Stimulated activated CD8-positive, alpha-beta memory T cell treated with anti-CD3 and anti-CD28 coated beads, Interleukin-12 subunit alpha, Interleukin-12 subunit beta, amount 100 ng/mL, for 4 hours (primary cell): Measurements from ENCODE around the gene BRAF.
"Not testable (repeated sequence)": the region's sequence is repeated elsewhere in the genome, so short reads cannot be mapped to it uniquely, and the experiment has no call there.

Experiments
- DNase-seq: peaks from one replicate; pipeline ENCODE4 v3.0.0-alpha.2; 2020; ENCODE audit warnings: low read depth

Gene BRAF

DNA sequence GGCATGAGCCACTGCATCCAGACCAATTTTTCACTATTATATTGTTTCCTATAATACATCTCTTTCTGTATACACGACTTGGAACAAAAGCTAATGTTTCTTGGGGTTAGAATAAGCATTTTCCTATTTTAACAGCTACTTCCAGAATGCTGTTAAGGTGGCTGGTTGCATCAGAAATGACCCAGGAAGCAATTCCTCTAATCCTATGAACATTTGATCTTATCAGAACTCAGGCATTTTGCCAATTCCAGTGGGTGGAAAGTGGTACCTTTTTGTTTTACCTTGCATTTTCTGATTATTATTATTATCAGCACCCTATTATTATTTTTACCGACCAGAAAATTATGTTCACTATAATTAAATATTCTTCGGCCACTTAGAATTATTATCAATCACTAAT, 154.9 kb downstream of the BRAF start:
- DNase-seq = no peak

DNA sequence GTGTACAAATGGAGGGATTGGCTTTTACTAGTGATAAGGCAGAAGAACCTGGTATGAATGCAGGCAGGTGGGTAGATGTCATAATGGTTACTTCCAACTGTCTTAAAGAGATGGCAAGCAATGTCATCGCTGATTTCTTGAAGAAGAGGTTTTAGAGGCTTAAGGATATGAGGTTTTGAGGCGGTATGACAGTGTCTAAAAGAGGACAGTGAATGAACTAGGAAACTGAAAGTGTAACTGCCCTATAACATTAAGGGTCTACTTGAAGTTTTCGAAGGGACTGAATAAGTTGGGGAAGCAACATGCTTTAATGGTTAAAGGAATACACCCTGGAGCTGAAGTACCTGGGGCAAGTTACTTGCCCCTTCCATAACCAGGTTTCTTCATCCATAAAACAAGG, 157.3 kb downstream of the BRAF start:
- no peak for DNase-seq

DNA sequence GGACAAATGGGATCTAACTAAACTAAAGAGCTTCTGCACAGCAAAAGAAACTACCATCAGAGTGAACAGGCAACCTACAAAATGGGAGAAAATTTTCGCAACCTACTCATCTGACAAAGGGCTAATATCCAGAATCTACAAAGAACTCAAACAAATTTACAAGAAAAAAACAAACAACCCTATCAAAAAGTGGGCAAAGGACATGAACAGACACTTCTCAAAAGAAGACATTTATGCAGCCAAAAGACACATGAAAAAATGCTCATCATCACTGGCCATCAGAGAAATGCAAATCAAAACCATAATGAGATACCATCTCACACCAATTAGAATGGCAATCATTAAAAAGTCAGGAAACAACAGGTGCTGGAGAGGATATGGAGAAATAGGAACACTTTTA, 159.3 kb downstream of the BRAF start:
- not testable (repeated sequence) for DNase-seq

DNA sequence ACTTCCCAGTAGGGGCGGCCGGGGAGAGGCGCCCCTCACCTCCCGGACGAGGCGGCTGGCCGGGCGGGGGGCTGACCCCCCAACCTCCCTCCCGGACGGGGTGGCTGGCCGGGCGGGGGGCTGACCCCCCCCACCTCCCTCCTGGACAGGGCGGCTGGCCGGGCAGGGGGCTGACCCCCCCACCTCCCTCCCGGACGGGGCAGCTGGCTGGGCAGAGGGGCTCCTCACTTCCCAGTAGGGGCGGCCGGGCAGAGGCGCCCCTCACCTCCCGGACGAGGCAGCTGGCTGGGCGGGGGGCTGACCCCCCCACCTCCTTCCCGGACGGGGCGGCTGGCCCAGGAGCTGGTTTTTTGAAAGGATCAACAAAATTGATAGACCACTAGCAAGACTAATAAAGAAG, 161.6 kb downstream of the BRAF start:
- DNase-seq = not testable (repeated sequence)

DNA sequence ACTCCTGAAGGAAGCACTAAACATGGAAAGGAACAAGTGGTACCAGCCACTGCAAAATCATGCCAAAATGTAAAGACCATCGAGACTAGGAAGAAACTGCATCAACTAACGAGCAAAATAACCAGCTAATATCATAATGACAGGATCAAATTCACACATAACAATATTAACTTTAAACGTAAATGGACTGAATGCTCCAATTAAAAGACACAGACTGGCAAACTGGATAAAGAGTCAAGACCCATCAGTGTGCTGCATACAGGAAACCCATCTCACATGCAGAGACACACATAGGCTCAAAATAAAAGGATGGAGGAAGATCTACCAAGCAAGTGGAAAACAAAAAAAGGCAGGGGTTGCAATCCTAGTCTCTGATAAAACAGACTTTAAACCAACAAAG, 163.4 kb downstream of the BRAF start:
- not testable (repeated sequence) for DNase-seq

DNA sequence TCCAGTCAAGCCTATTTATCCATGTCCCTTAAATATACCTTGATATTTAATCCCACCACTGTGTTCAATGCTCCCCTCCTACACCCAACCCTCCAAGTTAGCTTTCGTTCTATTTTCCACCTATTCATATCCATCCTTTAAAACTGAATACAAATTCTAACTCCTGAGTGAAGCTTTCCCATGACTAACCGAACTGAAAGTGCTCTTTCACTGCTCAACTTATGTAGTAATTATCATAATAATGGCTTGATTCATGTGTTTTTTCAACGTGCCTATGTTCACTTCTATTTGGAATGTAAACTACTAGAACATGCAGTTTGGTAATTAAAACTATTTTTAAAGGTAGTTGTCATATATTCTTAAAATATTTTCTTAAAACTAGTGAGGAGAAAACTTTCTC, 170.2 kb downstream of the BRAF start:
- no peak for DNase-seq

DNA sequence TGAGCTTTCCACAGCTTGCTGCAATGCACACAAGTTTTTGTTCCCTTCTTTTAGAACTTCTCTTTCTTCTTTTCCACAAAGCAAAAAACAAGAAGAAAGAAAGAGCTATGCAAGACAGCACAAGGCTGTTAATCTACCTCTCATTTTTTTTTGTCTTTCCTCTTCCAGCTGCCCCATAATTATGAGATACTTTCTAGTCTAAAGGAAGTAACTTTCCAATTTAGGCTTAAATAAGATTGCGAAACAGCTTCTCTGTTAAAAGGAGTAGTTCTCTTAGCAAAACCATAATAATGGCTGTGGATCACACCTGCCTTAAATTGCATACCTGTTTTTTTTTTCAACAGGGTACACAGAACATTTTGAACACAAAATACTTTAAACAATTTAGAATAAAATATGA, 172.2 kb downstream of the BRAF start:
- no peak for DNase-seq

DNA sequence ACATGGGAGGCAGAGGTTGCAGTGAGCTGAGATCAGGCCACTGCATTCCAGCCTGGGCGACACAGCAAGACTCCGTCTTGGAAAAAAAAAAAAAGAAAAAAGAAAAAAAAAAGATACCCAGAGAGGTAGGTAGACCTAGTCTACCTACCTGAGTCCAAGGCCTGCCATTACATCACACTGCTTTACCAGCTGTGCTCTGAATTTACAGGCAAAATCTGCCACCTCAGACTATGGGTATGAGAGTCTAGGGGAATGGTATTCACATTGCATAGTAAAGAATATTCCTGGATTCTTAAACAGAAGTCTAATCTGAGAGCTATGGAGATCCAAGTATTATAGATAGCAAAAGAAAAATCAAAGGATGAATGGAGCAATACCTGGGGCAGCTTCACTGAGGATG, 178.0 kb downstream of the BRAF start:
- no peak for DNase-seq

DNA sequence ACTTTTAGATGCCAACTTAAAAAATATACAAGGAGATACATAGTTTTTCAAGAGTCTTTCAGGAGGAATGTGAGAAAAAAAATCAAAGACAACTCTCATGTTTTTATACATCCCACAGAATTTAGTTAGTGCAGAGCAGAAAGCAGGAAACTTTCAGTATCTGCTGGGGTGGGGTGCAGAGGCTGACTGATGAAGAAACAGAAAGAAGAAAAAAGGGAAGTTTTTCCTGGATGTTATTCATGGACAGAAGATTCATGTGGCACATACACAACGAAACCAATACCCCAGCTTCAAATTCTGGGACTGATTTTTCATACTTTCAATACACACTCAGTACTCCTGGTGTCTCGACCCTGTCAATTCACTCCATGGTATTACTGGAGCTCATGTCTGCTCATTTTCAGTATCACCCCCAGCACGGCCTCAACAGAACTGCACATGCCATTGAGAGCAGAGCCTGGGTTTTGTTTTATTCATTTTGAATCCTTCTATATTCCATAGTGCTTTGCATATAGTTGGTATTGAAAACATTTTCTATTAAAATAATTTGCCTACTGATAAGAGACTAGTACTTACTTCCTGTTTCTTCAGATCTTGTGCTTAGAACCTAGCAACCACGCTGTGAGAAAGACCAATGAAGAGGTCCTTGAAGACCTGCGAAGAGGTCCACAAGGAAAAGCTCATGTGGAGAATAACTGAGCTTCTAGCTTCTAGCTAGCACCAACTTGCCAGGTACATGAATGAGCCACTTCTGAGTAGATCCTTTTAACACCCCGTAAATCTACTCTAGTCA, 179.3 kb downstream of the BRAF start:
- DNase-seq = no peak

DNA sequence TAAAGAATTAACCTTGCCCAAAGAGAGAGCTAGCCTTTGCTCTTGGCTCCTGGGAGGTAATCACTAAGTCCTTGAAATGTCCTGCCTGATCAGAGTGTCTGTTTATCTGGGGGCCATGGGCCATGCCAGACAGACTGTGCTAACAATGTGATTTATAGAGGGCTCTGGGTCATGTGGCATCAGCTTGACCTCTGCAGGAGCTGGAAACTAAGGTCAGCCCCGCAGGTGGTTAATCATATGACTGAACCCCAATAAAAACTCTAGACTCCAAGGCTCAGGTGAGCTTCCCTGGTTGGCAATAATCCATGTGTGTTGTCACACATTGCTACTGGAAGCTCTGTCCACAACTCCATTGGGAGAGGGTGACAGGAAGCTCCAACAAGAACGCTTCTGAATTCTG, 180.7 kb downstream of the BRAF start:
- DNase-seq = no peak

DNA sequence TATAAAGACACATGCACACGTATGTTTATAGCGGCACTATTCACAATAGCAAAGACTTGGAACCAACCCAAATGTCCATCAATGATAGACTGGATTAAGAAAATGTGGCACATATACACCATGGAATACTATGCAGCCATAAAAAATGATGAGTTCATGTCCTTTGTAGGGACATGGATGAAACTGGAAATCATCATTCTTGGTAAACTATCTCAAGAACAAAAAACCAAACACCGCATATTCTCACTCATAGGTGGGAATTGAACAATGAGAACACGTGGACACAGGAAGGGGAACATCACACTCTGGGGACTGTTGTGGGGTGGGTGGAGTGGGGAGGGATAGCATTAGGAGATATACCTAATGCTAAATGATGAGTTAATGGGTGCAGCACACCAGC, 181.5 kb downstream of the BRAF start:
- DNase-seq = not testable (repeated sequence)

DNA sequence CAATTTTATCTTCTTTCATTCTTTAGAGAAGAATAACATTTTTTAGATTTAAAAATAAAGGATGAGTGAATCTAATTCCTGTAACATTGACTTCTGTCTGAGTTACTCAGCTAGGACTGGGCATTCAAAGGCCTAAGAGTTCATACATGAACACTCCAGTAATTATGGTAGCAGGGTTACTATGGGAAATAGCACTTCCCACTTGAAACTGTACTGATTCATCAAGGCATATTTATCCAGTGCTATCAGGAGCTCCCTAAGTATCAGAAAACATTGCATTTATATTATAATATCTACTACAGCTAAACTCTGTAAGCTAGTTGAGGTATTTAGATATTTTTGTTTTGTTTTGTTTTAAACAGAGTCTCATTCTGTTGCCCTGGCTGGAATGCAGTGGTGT, 186.4 kb downstream of the BRAF start:
- DNase-seq = no peak

DNA sequence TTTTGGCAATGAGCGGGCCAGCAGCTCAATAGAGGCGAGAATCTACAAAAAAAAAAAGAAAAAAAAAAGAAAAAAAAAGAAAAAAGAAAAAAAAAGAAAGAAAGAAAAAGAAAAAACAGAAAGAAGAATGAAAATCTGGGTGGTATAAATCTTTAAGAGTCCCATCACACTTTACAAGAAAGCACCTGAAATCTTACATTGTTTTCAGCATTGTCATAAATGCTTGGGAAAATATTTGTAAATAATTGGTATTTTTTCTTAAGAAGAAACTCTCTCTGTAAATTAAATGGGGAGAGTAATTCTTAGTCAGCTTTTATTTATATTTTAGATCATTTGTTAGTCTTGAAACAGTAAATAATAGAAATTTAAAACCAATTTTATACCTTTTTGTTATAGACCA, 190.0 kb downstream of the BRAF start:
- no peak for DNase-seq

DNA sequence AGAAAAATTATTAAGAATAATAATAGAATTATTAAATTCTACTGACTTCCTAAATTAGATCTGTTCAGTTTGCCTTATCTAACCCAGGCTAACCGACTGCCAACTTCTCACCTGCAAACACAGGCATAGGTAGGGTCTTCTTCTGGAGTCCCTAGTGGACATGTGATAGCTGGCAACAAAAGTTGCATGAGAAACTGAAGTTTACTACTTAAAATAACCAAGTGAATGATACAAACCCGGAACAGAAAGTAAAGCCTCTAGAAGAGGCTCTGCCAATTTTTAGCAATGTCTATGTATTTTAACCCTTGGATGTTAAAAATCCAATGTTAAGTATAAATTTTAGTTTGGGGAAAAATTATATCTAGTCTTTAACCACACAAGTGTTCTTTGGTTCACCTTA, 190.6 kb downstream of the BRAF start:
- DNase-seq = no peak

DNA sequence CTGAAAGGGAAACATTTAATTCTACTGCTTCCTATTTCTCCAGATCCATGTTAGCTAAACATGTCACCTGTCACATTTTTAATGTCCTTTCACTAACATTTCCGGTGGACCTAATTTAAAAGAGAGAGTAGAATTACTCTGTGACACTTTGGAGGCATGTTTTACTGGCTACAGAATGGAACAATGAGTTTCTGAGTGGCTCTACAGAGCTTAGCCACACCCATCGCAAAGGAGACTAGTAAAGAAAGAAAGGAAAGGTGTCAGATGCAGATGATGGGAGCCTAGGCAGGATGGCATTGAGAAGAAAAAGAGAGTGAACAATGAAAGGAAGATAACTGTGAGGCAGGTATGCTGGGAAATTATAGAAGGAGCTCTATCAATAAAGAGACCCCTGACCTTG, 192.3 kb downstream of the BRAF start:
- no peak for DNase-seq

DNA sequence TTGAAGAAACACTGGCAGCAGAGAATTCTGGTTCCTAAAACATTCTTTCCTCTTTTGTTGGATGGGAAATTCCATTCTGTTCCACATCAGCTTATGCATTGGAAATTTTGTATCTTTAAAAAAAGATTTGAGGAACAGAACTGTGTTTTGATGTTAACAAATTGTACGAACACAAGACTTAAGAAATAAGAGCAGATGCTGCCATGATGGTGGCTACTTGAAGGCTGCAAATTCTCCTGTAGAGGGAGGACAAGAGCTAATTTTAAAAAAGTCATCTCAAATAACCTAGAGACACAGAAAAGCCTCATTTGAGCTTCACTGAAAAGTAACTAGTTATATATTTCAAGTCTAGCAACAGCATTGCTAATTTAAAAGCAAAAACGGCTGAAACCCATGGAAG, 198.4 kb downstream of the BRAF start:
- DNase-seq = no peak

DNA sequence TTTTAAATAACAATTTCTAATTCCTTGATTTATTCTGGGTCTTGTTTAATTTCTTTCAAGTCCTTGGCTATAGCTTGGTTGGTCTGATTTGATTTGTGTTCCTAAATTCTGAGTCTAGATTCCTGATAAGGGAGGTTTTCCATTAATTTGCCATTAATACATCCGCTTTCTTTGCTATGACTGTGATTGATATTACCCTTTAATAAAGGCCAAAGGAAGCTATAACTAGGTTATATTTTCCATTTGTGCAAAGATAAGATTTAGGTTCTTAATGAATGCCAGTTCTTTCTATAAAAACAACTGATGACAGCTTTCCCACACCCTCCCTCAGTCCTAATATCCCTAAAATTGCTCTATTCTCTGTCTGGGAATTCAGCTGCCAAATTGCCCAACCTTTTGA, 200.0 kb downstream of the BRAF start:
- no peak for DNase-seq

DNA sequence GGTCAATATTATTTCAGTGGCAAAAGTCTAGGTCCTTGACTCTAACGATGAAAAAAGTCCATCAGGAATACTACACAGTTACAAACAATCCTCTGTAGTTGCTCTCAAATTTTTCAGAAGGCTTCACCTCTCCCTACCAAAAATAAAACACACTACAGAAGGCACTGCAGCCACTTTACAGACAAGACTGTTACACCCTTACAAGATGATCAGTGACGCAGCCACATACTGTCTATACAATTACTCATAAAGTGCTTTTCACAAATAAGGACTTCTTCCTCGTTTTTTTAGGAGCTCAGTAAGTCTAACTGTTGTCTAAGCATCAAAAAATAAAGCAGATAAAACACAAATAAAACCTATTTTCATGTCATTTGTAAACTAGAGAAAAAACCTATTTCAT, 201.2 kb downstream of the BRAF start:
- no peak for DNase-seq

DNA sequence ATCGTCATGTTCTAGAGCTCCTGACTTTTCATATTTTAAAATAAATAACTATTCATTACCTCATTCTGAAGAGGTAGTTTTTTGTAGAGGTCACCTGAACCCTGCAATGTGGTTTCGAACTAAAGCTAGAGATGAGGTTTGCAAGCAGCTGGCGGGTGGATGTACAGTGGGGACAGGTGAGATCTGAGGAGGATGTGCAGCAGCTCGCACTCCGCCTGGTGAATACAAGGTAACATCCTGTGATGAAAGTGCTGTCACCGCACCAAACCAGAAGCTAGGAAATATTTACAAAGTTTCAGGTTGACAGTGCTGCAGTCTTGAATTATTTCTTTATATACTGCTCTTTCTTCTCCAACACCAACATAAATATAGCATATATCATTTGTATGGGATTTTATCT, 201.7 kb downstream of the BRAF start:
- DNase-seq = no peak

DNA sequence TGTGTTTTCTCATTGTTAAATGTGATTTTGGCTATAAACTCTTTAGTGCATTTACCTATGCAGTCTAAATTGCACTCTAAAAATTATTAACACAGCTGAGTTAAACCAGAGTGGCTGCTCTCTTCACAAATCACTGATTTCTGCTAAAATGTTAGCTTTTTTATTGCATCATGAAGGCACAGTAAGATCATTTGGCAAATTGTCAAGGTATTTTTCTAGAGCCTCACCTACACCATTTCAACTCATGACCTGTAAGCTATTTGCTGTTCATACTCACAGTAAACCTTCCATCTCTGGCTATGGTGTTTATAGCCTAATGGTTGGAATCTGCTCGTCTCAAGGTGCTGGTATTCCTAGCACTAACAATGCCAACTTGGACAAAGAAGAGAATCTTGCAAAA, 202.5 kb downstream of the BRAF start:
- no peak for DNase-seq

DNA sequence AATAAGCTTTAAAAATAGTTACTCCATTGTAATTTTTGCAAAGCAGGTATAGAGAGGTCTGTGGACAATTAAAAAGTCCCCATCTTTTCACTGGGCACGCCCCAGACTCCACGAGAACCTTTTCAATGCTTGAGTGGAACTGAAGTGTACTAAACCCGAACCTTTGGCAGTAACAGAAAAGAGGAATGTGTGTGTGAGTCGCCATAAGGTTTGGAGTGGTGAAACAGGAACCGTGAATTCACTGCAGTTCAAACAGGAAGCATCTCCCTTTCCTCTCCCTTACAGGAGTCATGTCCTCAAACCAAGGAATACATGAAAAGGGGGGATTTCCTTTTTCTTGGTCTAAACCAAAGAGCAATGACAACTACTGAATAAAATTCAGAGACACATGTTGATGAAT, 205.0 kb downstream of the BRAF start:
- DNase-seq = no peak

DNA sequence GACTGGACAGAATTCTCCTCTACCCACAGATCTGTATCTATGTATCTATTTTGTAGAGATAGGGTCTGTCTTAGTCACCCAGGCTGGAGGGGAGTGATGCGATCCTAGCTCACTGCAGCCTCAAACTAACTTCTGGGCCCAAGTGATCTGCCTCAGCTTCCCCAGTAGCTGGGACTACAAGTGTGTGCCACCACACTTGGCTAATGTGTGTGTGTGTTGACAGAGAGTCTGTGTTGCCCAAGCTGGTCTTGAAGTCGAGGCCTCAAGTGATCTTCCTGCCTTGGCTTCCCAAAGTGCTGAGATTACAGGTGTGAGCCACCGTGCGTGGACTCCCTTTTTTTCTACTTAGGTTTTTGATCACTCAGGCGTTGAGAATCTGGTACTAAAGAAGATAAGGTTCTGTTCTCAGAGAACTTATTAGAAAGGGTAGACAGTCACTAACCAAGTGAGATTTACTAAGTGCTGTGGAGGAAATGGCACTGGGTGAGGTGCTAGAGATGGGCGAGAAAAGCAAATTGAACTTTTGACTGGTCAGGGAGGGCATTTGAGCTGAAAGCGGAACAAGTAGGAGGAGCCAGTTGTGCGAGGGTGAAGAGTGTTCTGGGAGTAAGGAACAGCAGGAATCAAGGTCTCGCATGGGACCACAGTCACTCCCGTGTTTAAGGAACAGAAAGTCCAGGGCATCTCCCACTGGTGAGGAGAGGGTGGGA, 210.2 kb downstream of the BRAF start:
- DNase-seq = no peak

DNA sequence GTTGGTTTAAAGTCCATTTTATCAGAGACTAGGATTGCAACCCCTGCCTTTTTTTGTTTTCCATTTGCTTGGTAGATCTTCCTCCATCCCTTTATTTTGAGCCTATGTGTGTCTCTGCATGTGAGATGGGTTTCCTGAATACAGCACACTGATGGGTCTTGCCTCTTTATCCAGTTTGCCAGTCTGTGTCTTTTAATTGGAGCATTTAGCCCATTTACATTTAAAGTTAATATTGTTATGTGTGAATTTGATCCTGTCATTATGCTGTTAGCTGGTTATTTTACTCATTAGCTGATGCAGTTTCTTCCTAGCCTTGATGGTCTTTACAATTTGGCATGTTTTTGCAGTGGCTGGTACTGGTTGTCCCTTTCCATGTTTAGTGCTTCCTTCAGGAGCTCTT, 212.3 kb downstream of the BRAF start:
- not testable (repeated sequence) for DNase-seq

DNA sequence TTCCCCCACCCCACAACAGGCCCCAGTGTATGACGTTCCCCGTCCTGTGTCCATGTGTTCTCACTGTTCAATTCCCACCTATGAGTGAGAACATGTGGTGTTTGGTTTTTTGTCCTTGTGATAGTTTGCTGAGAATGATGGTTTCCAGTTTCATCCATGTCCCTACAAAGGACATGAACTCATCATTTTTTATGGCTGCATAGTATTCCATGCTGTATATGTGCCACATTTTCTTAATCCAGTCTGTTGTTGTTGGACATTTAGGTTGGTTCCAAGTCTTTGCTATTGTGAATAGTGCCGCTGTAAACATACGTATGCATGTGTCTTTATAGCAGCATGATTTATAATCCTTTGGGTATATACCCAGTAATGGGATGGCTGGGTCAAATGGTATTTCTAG, 216.0 kb downstream of the BRAF start:
- not testable (repeated sequence) for DNase-seq
